ENCODE results near the gene AGAP1. TPM values are rescaled to one million over a fixed set of nuclear protein-coding genes. Genes with fewer than 3 reads are reported as not detected.

Gene AGAP1
- total and polyA plus RNA-seq, 2 donors (not counting 3 experiments of a cell fraction or from before 2014, with no cell fraction given), result 10.2 to 20.9 TPM

GRCh38 chr2:236167297-236168109, 673.7 kb downstream of the AGAP1 start:
- no TSS peak for BruUV-seq (replicated peaks)
- intact Hi-C loops (cut with micrococcal nuclease), result loop anchor here (1.0 to 5.0 kb wide), 3 partner anchors 11 to 405 kb away; no protein-coding TSS in a partner anchor
- Histone ChIP-seq H3K9me1 (replicated peaks; ENCODE audit: control insufficient read depth, extremely low read depth, insufficient read depth, low read length) (no peaks in the 10 kb centered on the region), H3K27ac (ENCODE audit: insufficient read depth, low read depth, low read length) (peak overlapping the region; percentile 11), H3K36me3 (ENCODE audit: control insufficient read depth in 2 of 2, extremely low read depth in 1 of 2, insufficient read depth in 2 of 2, low read length in 2 of 2) (no peaks in the 10 kb centered on the region), H3K79me2 (ENCODE audit: control insufficient read depth, insufficient read depth, low read length) (no peaks in the 10 kb centered on the region), H3K27me3 (ENCODE audit: control insufficient read depth in 2 of 2, insufficient read depth in 2 of 2, low read length in 2 of 2) (peaks cover 3 to 41% of the 10 kb centered on the region in 2 experiments), H3K4me3 (replicated peaks in 1 of 3; ENCODE audit: insufficient read depth in 1 of 3, low read depth in 1 of 3, low read length in 3 of 3) (peak overlapping the region; percentile 59 to 73 (median 68)), H4K20me1 (replicated peaks; ENCODE audit: control insufficient read depth, extremely low read depth, insufficient read depth, low read length) (no peaks in the 10 kb centered on the region), H3K4me2 (ENCODE audit: insufficient read depth, low read length) (peak overlapping the region; percentile 29), H3K4me1 (ENCODE audit: control insufficient read depth, extremely low read depth, insufficient read depth, low read length) (peaks cover 25% of the 10 kb centered on the region), H2AFZ (ENCODE audit: low read depth, low read length) (peak overlapping the region; percentile 92), H3K9ac (replicated peaks; ENCODE audit: extremely low read depth, insufficient read depth, low read length) (peak overlapping the region; percentile 53), H3K9me3 (replicated peaks; ENCODE audit: control insufficient read depth, insufficient read depth, low read length) (no peaks in the 10 kb centered on the region)
- POLR2A ChIA-PET, result no interaction called here
- FAIRE-seq (peak; percentile 44), DNase-seq (ENCODE audit: low read depth, low spot score) (peak; percentile 74)
- CTCF ChIA-PET, result interaction anchor here (0.9 to 4.9 kb wide), 8 partner anchors 9 to 388 kb away, joined by 3 to 61 read pairs (median 12); no protein-coding TSS in a partner anchor
- TF ChIP-seq POLR2A (IDR thresholded peaks at IDR 0.05; ENCODE audit: low read depth, low read length), result no peak
- TF ChIP-seq MAX (IDR thresholded peaks at IDR 0.05; ENCODE audit: insufficient read depth, insufficient read length), result no peak
- TF ChIP-seq CTCF (IDR thresholded peaks at IDR 0.05; ENCODE audit: extremely low read depth in 1 of 2, insufficient read depth in 1 of 2, low read depth in 1 of 2, low read length in 2 of 2), result peak; percentile 14 to 50
- no peak for TF ChIP-seq POLR2AphosphoS5 (IDR thresholded peaks at IDR 0.05; ENCODE audit: insufficient read depth, low read depth, low read length)
- TF ChIP-seq EZH2 (IDR thresholded peaks at IDR 0.05; ENCODE audit: borderline replicate concordance, low read depth, low read length, severe bottlenecking), result no peak
- no peak for TF ChIP-seq GATA2 (IDR thresholded peaks at IDR 0.05; ENCODE audit: insufficient read depth, insufficient read length, low read depth, low read length)
- TF ChIP-seq MYC (IDR thresholded peaks at IDR 0.05; ENCODE audit: low read depth, low read length), result no peak
- dilution Hi-C loops (cut with MboI; ENCODE audit: extremely low pct_ligation_motif_present, low sequenced_read_pairs), result no loop called here

All from endothelial cell of umbilical vein (primary cell).